Body of pancreas (tissue), 4 donors: ENCODE results near the gene PPP1R15B. TPM values are rescaled to one million over a fixed set of nuclear protein-coding genes. Genes with fewer than 3 reads are reported as not detected.

Experiments
- ATAC-seq: fragments of 150-250 bp; one replicate; pipeline ENCODE4 v1.9.1; 2016
- DNase-seq, 4 donors: peaks; one replicate each; pipeline ENCODE4 v3.0.0-alpha.2; 2019
- H3K27ac ChIP-seq, 4 donors: fragments of 200-600 bp; sonication (generic); 1 replicate in 3 of 4; 2 replicates in 1 of 4; pipeline versions ENCODE4 v1.5.1 to v1.6.1; 2016 to 2019; ENCODE audit warnings: mild to moderate bottlenecking in 1 of 4, mixed read lengths in 1 of 4, moderate library complexity in 1 of 4
- H3K27me3 ChIP-seq, 2 donors: fragments of 200-600 bp; sonication (generic); one replicate each; pipeline ENCODE4 v1.6.0; 2016; ENCODE audit warnings: mild to moderate bottlenecking in 1 of 2
- H3K36me3 ChIP-seq, 2 donors: fragments of 200-600 bp; sonication (generic); replicated peaks in 1 of 2; 2 replicates each; pipeline ENCODE4 v1.5.1; 2016; ENCODE audit warnings: low read depth in 2 of 2; ENCODE audit not compliant: insufficient read depth in 1 of 2
- H3K4me1 ChIP-seq: fragments of 200-600 bp; sonication (generic); one replicate; pipeline ENCODE4 v1.6.0; 2016
- H3K4me3 ChIP-seq, 2 donors: fragments of 200-600 bp; sonication (generic); 1 replicate in 1 of 2; 2 replicates in 1 of 2; pipeline ENCODE4 v1.5.1; 2016 to 2019
- H3K9me3 ChIP-seq, 3 donors: fragments of 200-600 bp; sonication (generic); 1 replicate in 2 of 3; 2 replicates in 1 of 3; pipeline ENCODE4 v1.5.1; 2016
- CTCF ChIP-seq, 7 experiments: fragments of 450-650 bp in 4 of 7; fragments of 200-600 bp in 3 of 7; sonication (generic) in 3 of 7; IDR thresholded peaks; one replicate each; pipeline ENCODE4 v1.5.1; 2016 to 2019; ENCODE audit warnings: antibody characterized with exemption in 7 of 7
- POLR2A ChIP-seq, 3 donors: fragments of 450-650 bp; IDR thresholded peaks; one replicate each; pipeline ENCODE4 v1.6.1; 2016; ENCODE audit warnings: antibody characterized with exemption in 3 of 3, mild to moderate bottlenecking in 2 of 3
- WGBS, 2 donors: methylation state at CpG; one replicate each; pipeline ENCODE4 v1.1.5; 2017; 5-methylcytosine and 5-hydroxymethylcytosine counted together
- intact Hi-C: fragments of 100-400 bp; cut with DNase I; formaldehyde crosslinking; loops from one replicate; pipeline ENCODE4 v1.15.1; 2023
- total RNA-seq, 2 donors: library from RNA; depleted of rRNA; stranded (reverse); fragments of >200 nt; gene quantifications; one replicate each; pipeline ENCODE4 v1.1.0, GENCODE V29; 2016

Gene PPP1R15B
- total RNA-seq, 2 donors from 2014 or later, result 32.9 to 34.3 TPM

DNA sequence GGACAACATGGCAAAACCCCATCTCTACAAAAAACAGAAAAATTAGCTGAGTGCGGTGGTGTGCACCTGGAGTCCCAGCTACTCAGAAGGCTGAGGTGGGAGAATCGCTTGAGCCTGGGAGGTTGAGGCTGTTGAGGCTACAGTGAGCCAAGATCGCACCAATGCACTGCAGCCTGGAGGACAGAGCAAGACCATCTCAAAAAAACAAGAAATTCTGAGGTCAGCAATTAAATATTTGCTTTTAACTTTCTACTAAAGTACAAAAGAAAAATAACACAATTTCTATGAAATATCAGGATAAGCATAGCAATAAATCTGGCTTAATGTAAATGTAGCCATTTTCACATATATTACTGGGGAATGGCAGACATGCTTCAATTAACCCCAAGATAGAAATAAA is 9.9 kb downstream of the PPP1R15B start:
- H3K4me1 ChIP-seq, result peaks cover 33% of the 10 kb centered on the region
- ATAC-seq (no peak), DNase-seq (no peak)
- WGBS, 2 donors, result 86 to 88% methylated on average over 3 of the region's 3 CpGs
- peaks cover 0 to 6% of the 10 kb centered on the region in 2 donors for H3K36me3 ChIP-seq
- H3K27me3 ChIP-seq, result no peaks in the 10 kb centered on the region
- intact Hi-C loops, result no loop called here
- no peaks in the 10 kb centered on the region for H3K9me3 ChIP-seq
- no peak overlapping the region for H3K4me3 ChIP-seq
- no peak for TF ChIP-seq CTCF (IDR thresholded peaks at IDR 0.05)
- TF ChIP-seq POLR2A (IDR thresholded peaks at IDR 0.05), result no peak
- H3K27ac ChIP-seq, result no peak overlapping the region

GRCh38 chr1:204400882-204401510 is 10.6 kb downstream of the PPP1R15B start:
- H3K9me3 ChIP-seq, result no peaks in the 10 kb centered on the region
- intact Hi-C loops, result no loop called here
- H3K27me3 ChIP-seq, result no peaks in the 10 kb centered on the region
- peaks cover 0 to 6% of the 10 kb centered on the region in 2 donors for H3K36me3 ChIP-seq
- TF ChIP-seq POLR2A (IDR thresholded peaks at IDR 0.05), result no peak
- no peak for TF ChIP-seq CTCF (IDR thresholded peaks at IDR 0.05)
- H3K27ac ChIP-seq, result no peak overlapping the region
- H3K4me1 ChIP-seq, result peaks cover 27% of the 10 kb centered on the region
- no peak overlapping the region for H3K4me3 ChIP-seq
- ATAC-seq (no peak), DNase-seq (no peak)
- 60 to 64% methylated on average over 6 of the region's 6 CpGs for WGBS, 2 donors

- DNase-seq (peak; percentile 80 to 91 (median 88)), ATAC-seq (peak; percentile 95)
- peaks cover 7% of the 10 kb centered on the region for H3K4me1 ChIP-seq
- 59 to 64% methylated on average over 7 of the region's 7 CpGs for WGBS, 2 donors
- H3K9me3 ChIP-seq, result no peaks in the 10 kb centered on the region
- H3K27ac ChIP-seq, result peak overlapping the region in 3 of 4 donors; percentile 51 to 69 (median 67)
- TF ChIP-seq POLR2A (IDR thresholded peaks at IDR 0.05) (no peak), CTCF (IDR thresholded peaks at IDR 0.05) (peak; percentile 51 to 87 (median 79))
- no peak overlapping the region for H3K4me3 ChIP-seq
- H3K27me3 ChIP-seq, result no peaks in the 10 kb centered on the region
- H3K36me3 ChIP-seq, result peaks cover 0 to under 1% of the 10 kb centered on the region in 2 donors
- intact Hi-C loops, result no loop called here
Observed at GRCh38 chr1:204398197-204399125, 13.2 kb downstream of the PPP1R15B start.

DNA sequence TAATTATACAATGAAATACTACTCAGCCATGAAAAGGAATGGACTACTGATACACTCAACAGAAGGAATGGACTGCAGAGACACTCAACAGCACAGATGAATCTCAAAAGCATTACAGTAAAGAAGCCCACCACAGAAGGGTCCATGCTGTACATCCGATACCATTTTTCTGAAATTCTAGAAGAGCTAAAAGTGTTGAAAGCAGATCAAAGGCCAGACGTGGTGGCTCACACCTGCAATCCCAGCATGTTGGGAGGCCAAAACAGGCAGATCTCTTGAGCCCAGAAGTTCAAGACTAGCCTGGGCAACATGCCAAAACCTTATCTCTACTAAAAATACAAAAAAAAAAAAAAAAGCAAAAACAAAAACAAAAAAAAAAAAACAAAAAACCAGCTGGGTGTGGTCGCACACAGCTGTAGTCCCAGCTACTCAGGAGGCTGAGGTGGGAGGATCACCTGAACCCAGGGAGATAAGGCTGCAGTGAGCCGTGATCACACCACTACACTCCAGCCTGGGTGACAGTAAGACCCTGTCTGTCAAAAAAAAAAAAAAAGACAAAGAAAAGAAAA is 15.5 kb downstream of the PPP1R15B start:
- DNase-seq, result no peak
- WGBS, 2 donors, result 87 to 92% methylated on average over 4 of the region's 4 CpGs
- TF ChIP-seq CTCF (IDR thresholded peaks at IDR 0.05) (no peak), POLR2A (IDR thresholded peaks at IDR 0.05) (no peak)

More for the DNA sequence above, 15.5 kb downstream of the PPP1R15B start:
- intact Hi-C loops, result no loop called here
- Histone ChIP-seq H3K4me1 (peaks cover 13% of the 10 kb centered on the region), H3K4me3 (no peak overlapping the region), H3K36me3 (no peaks in the 10 kb centered on the region), H3K9me3 (no peaks in the 10 kb centered on the region), H3K27me3 (no peaks in the 10 kb centered on the region), H3K27ac (no peak overlapping the region)
- ATAC-seq, result no peak
